GM23338 (cell line): ENCODE results near the gene CFAP57. TPM values are rescaled to one million over a fixed set of nuclear protein-coding genes. Genes with fewer than 3 reads are reported as not detected.

Experiments
- ATAC-seq: fragments of 200-7000 bp; cut with Tn5 transposase; 3 replicates; pipeline ENCODE4 v1.9.1; 2020
- DNase-seq: peaks from one replicate; pipeline ENCODE4 v3.0.0-alpha.2; 2015; ENCODE audit warnings: low spot score
- H2AFZ ChIP-seq: fragments of 200-600 bp; sonication (generic); 2 replicates; pipeline ENCODE4 v1.8.0; 2016; ENCODE audit warnings: antibody characterized with exemption, mild to moderate bottlenecking, moderate library complexity
- H3F3A ChIP-seq: fragments of 200-600 bp; sonication (generic); replicated peaks from 2 replicates; pipeline ENCODE4 v1.8.0; 2017; ENCODE audit warnings: antibody characterized with exemption, mixed run types, low read depth
- H3K27ac ChIP-seq: fragments of 200-600 bp; sonication (generic); 2 replicates; pipeline ENCODE4 v1.6.1; 2016; ENCODE audit warnings: low read depth
- H3K27me3 ChIP-seq: fragments of 200-600 bp; sonication (generic); 2 replicates; pipeline ENCODE4 v1.8.0; 2016; ENCODE audit warnings: mild to moderate bottlenecking, mixed run types, moderate library complexity; ENCODE audit not compliant: insufficient read depth
- H3K36me3 ChIP-seq: fragments of 200-600 bp; sonication (generic); 2 replicates; pipeline ENCODE4 v1.8.0; 2016; ENCODE audit warnings: mild to moderate bottlenecking; ENCODE audit not compliant: insufficient read depth
- H3K4me1 ChIP-seq: fragments of 200-600 bp; sonication (generic); 2 replicates; pipeline ENCODE4 v1.8.0; 2016; ENCODE audit warnings: mild to moderate bottlenecking, moderate library complexity; ENCODE audit not compliant: insufficient read depth
- H3K4me2 ChIP-seq: fragments of 200-600 bp; sonication (generic); 2 replicates; pipeline ENCODE4 v1.7.1; 2017; ENCODE audit warnings: mixed run types
- H3K4me3 ChIP-seq: fragments of 200-600 bp; sonication (generic); 2 replicates; pipeline ENCODE4 v1.6.1; 2016; ENCODE audit warnings: mixed run types
- H3K79me2 ChIP-seq: fragments of 200-600 bp; sonication (generic); replicated peaks from 2 replicates; pipeline ENCODE4 v1.8.0; 2017; ENCODE audit warnings: mild to moderate bottlenecking; ENCODE audit not compliant: insufficient read depth
- H3K9me2 ChIP-seq: fragments of 200-600 bp; sonication (generic); 2 replicates; pipeline ENCODE4 v1.8.0; 2017; ENCODE audit not compliant: insufficient read depth
- H4K20me1 ChIP-seq: fragments of 200-600 bp; sonication (generic); replicated peaks from 2 replicates; pipeline ENCODE4 v1.8.0; 2017; ENCODE audit warnings: mild to moderate bottlenecking; ENCODE audit not compliant: insufficient read depth
- H3K27ac Mint-ChIP-seq: 2 replicates; pipeline ENCODE4 v1.8.0; 2020; ENCODE audit warnings: inconsistent platforms, mild to moderate bottlenecking, moderate library complexity, mixed read lengths
- H3K27me3 Mint-ChIP-seq: 3 replicates; pipeline ENCODE4 v1.8.0; 2022; ENCODE audit warnings: low read depth, mild to moderate bottlenecking, moderate library complexity, mixed read lengths, inconsistent platforms; ENCODE audit not compliant: insufficient read depth, poor library complexity
- H3K36me3 Mint-ChIP-seq: 3 replicates; pipeline ENCODE4 v1.8.0; 2021; ENCODE audit warnings: low read depth, mild to moderate bottlenecking, inconsistent platforms, moderate library complexity, mixed read lengths
- H3K4me1 Mint-ChIP-seq: 3 replicates; pipeline ENCODE4 v1.8.0; 2020; ENCODE audit warnings: mild to moderate bottlenecking, inconsistent platforms, mixed read lengths
- H3K4me3 Mint-ChIP-seq: 3 replicates; pipeline ENCODE4 v1.8.0; 2021; ENCODE audit warnings: moderate library complexity, mild to moderate bottlenecking, inconsistent platforms, mixed read lengths
- H3K9me3 Mint-ChIP-seq: 3 replicates; pipeline ENCODE4 v1.8.0; 2020; ENCODE audit warnings: moderate library complexity, mild to moderate bottlenecking, inconsistent platforms, mixed read lengths
- CREB1 ChIP-seq: fragments of 250-450 bp; sonication (Bioruptor Pico); IDR thresholded peaks from 2 replicates; pipeline ENCODE4 v1.5.0; 2020; ENCODE audit warnings: low read depth, mild to moderate bottlenecking, moderate library complexity
- ETS1 ChIP-seq: IDR thresholded peaks from 2 replicates; pipeline ENCODE4 v1.6.1; 2016; ENCODE audit warnings: antibody characterized with exemption
- EZH2phosphoT487 ChIP-seq: fragments of 200-600 bp; sonication (generic); IDR thresholded peaks from one replicate; pipeline ENCODE4 v1.8.1; 2018; ENCODE audit warnings: antibody characterized with exemption; ENCODE audit not compliant: unreplicated experiment
- JUNB ChIP-seq: IDR thresholded peaks from one replicate; pipeline ENCODE4 v1.6.1; 2016; ENCODE audit warnings: antibody characterized with exemption; ENCODE audit not compliant: unreplicated experiment
- NANOG ChIP-seq: IDR thresholded peaks from 2 replicates; pipeline ENCODE4 v1.6.1; 2016; ENCODE audit warnings: antibody characterized with exemption, borderline replicate concordance
- POLR2AphosphoS5 ChIP-seq: IDR thresholded peaks from 2 replicates; pipeline ENCODE4 v1.6.1; 2016; ENCODE audit warnings: antibody characterized with exemption, low read depth
- STAT1 ChIP-seq: IDR thresholded peaks from one replicate; pipeline ENCODE4 v1.6.1; 2016; ENCODE audit warnings: antibody characterized with exemption; ENCODE audit not compliant: unreplicated experiment
- ZNF114 ChIP-seq: fragments of 250-450 bp; sonication (Bioruptor Pico); IDR thresholded peaks from 2 replicates; pipeline ENCODE4 v1.5.0; 2020; ENCODE audit warnings: mild to moderate bottlenecking, moderate library complexity
- ZNF331 ChIP-seq: fragments of 250-450 bp; sonication (Bioruptor Pico); IDR thresholded peaks from 2 replicates; pipeline ENCODE4 v1.5.0; 2020; ENCODE audit warnings: low read depth, mild to moderate bottlenecking, moderate library complexity
- ZNF462 ChIP-seq: fragments of 250-450 bp; sonication (Bioruptor Pico); IDR thresholded peaks from 2 replicates; pipeline ENCODE4 v1.5.0; 2020; ENCODE audit warnings: mild to moderate bottlenecking, moderate library complexity
- polyA plus RNA-seq: library from polyadenylated mRNA; unstranded; fragments of >200 nt; fragmentation: Nextera tagmentation; extraction: Ambion mirVana; gene quantifications from 2 replicates; pipeline ENCODE4 v1.2.1, GENCODE V29; 2016
- total RNA-seq: library from RNA; depleted of rRNA; stranded (reverse); fragments of >200 nt; shearing (Covaris generic); gene quantifications from 2 replicates; pipeline ENCODE4 v1.2.3, GENCODE V29; 2014
- TF ChIP-seq, protein P1 (sequence below): IDR thresholded peaks from one replicate; pipeline ENCODE4 v1.6.1; 2018; ENCODE audit warnings: antibody characterized with exemption; ENCODE audit not compliant: unreplicated experiment

Gene CFAP57
- total and polyA plus RNA-seq, 2 experiments from 2014 or later = 0.37 to 0.38 TPM

DNA sequence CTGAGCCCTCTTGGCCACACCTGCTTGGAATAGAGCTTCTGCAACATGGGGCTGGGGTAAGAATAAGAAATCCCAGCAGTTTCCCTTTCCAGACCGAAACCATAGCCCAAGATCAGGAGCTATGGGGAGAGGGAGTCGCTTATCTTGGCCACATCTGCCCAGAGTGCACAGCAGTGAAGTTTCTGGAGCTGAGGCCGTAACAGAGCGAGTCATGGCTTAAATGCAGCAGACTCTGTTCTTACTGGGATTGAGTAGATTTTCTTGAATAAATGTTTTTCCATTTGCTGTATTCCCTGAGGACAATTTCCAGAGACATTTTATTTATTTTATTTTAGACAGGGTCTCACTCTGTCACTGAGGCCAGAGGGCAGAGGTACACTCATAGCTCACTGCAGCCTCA, 33.5 kb downstream of the CFAP57 start (continued):
- TF ChIP-seq STAT1 (no peak), ZNF114 (CRISPR knock-in tag) (no peak), NANOG (no peak), JUNB (no peak), POLR2AphosphoS5 (no peak), CREB1 (no peak), ETS1 (no peak), ZNF331 (CRISPR knock-in tag) (no peak), EZH2phosphoT487 (no peak)
- TF ChIP-seq, protein P1, sequence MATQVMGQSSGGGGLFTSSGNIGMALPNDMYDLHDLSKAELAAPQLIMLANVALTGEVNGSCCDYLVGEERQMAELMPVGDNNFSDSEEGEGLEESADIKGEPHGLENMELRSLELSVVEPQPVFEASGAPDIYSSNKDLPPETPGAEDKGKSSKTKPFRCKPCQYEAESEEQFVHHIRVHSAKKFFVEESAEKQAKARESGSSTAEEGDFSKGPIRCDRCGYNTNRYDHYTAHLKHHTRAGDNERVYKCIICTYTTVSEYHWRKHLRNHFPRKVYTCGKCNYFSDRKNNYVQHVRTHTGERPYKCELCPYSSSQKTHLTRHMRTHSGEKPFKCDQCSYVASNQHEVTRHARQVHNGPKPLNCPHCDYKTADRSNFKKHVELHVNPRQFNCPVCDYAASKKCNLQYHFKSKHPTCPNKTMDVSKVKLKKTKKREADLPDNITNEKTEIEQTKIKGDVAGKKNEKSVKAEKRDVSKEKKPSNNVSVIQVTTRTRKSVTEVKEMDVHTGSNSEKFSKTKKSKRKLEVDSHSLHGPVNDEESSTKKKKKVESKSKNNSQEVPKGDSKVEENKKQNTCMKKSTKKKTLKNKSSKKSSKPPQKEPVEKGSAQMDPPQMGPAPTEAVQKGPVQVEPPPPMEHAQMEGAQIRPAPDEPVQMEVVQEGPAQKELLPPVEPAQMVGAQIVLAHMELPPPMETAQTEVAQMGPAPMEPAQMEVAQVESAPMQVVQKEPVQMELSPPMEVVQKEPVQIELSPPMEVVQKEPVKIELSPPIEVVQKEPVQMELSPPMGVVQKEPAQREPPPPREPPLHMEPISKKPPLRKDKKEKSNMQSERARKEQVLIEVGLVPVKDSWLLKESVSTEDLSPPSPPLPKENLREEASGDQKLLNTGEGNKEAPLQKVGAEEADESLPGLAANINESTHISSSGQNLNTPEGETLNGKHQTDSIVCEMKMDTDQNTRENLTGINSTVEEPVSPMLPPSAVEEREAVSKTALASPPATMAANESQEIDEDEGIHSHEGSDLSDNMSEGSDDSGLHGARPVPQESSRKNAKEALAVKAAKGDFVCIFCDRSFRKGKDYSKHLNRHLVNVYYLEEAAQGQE = no peak

- Mint-ChIP-seq H3K27me3 (peaks cover 2% of the 10 kb centered on the region), H3K27ac (peak overlapping the region; percentile 86), H3K36me3 (no peaks in the 10 kb centered on the region; the same call in 2 of the 3 replicates), H3K4me1 (peaks cover 16% of the 10 kb centered on the region), H3K4me3 (peak overlapping the region; percentile 12), H3K9me3 (no peaks in the 10 kb centered on the region)
- DNase-seq = peak; percentile 95
- Histone ChIP-seq H3K9me2 (no peaks in the 10 kb centered on the region; the same call in 1 of the 2 replicates), H3K4me3 (peak overlapping the region; percentile 11; the same call in 1 of the 2 replicates), H3K79me2 (no peaks in the 10 kb centered on the region), H3K4me2 (peak overlapping the region; percentile 42), H3K4me1 (peaks cover 25% of the 10 kb centered on the region), H3K27me3 (no peaks in the 10 kb centered on the region), H3F3A (no peaks in the 10 kb centered on the region), H3K36me3 (0 out of 2 replicates have a peak, but pooled peaks cover 4% of the 10 kb centered on the region), H4K20me1 (no peaks in the 10 kb centered on the region), H2AFZ (no peak overlapping the region), H3K27ac (peak overlapping the region; percentile 95)
- ATAC-seq = peak; percentile 100
- TF ChIP-seq ZNF462 = no peak
- no peak for TF ChIP-seq ZNF114 (CRISPR knock-in tag)
- peak; percentile 31; the same call in 1 of the 2 replicates for TF ChIP-seq NANOG
- no peak for TF ChIP-seq EZH2phosphoT487
- TF ChIP-seq ETS1 = 0 out of 2 replicates have a peak, but pooled peaks have one; percentile 34
- TF ChIP-seq POLR2AphosphoS5 = peak; percentile 19; the same call in 1 of the 2 replicates
- TF ChIP-seq CREB1 = peak; percentile 69
Observed at GRCh38 chr1:43206600-43207228, 34.6 kb downstream of the CFAP57 start.
